Measurements from ENCODE around the gene CYP4F12. TPM values are rescaled to one million over a fixed set of nuclear protein-coding genes. Genes with fewer than 3 reads are reported as not detected.

CYP4F12 gene
- polyA plus RNA-seq, 1 donor (not counting 4 experiments of a cell fraction or from before 2014, with no cell fraction given): 2.0 TPM

GRCh38 chr19:15641901-15642491, 30.9 kb upstream of the CYP4F12 start:
- Histone ChIP-seq H3K4me2 (ENCODE audit: control insufficient read depth, extremely low read depth, insufficient read depth, low read depth, low read length) (no peak overlapping the region), H3K4me1 (ENCODE audit: control insufficient read depth, extremely low read depth, insufficient read depth, low read length) (no peaks in the 10 kb centered on the region), H2AFZ (ENCODE audit: control insufficient read depth, low read length) (no peak overlapping the region), H3K79me2 (ENCODE audit: control insufficient read depth, insufficient read depth, low read length) (no peaks in the 10 kb centered on the region), H3K9ac (ENCODE audit: control insufficient read depth, extremely low read depth, insufficient read depth, low read length) (no peak overlapping the region), H3K27me3 (ENCODE audit: control insufficient read depth, extremely low read depth, insufficient read depth, low read length) (no peaks in the 10 kb centered on the region), H3K4me3 (ENCODE audit: control insufficient read depth in 2 of 3, extremely low read depth in 1 of 3, insufficient read depth in 2 of 3, low read depth in 1 of 3, low read length in 3 of 3) (no peak overlapping the region), H3K9me1 (ENCODE audit: control insufficient read depth, extremely low read depth, insufficient read depth, low read length) (no peaks in the 10 kb centered on the region), H3K27ac (ENCODE audit: control insufficient read depth, insufficient read depth, low read length) (no peak overlapping the region), H4K20me1 (ENCODE audit: control insufficient read depth, extremely low read depth, insufficient read depth, low read length) (no peaks in the 10 kb centered on the region), H3K36me3 (ENCODE audit: control insufficient read depth in 2 of 2, extremely low read depth in 1 of 2, insufficient read depth in 2 of 2, low read length in 2 of 2) (no peaks in the 10 kb centered on the region), H3K9me3 (ENCODE audit: control insufficient read depth, low read depth, low read length) (no peaks in the 10 kb centered on the region)
- TF ChIP-seq EZH2 (IDR thresholded peaks at IDR 0.05; ENCODE audit: low read length) (no peak), CTCF (optimal IDR thresholded peaks at IDR 0.05 in 1 of 3, IDR thresholded peaks at IDR 0.05 in 1 of 3, conservative IDR thresholded peaks at IDR 0.05 in 1 of 3; ENCODE audit: extremely low read depth in 1 of 3, insufficient read depth in 2 of 3, low read length in 3 of 3) (no peak)
- no peak for FAIRE-seq
- dilution Hi-C loops (cut with MboI; ENCODE audit: extremely low pct_ligation_motif_present, low sequenced_read_pairs): no loop called here
- no peak for DNase-seq (ENCODE audit: low read depth, low spot score)

- H3K4me3 ChIP-seq (ENCODE audit: control insufficient read depth in 2 of 3, extremely low read depth in 1 of 3, insufficient read depth in 2 of 3, low read depth in 1 of 3, low read length in 3 of 3): no peak overlapping the region
- H3K79me2 ChIP-seq (ENCODE audit: control insufficient read depth, insufficient read depth, low read length): no peaks in the 10 kb centered on the region
- no peaks in the 10 kb centered on the region for H3K36me3 ChIP-seq (ENCODE audit: control insufficient read depth in 2 of 2, extremely low read depth in 1 of 2, insufficient read depth in 2 of 2, low read length in 2 of 2)
- H3K27ac ChIP-seq (ENCODE audit: control insufficient read depth, insufficient read depth, low read length): no peak overlapping the region
- H3K4me1 ChIP-seq (ENCODE audit: control insufficient read depth, extremely low read depth, insufficient read depth, low read length): no peaks in the 10 kb centered on the region
- no peak overlapping the region for H3K9ac ChIP-seq (ENCODE audit: control insufficient read depth, extremely low read depth, insufficient read depth, low read length)
- no peak overlapping the region for H3K4me2 ChIP-seq (ENCODE audit: control insufficient read depth, extremely low read depth, insufficient read depth, low read depth, low read length)
- H3K9me3 ChIP-seq (ENCODE audit: control insufficient read depth, low read depth, low read length): no peaks in the 10 kb centered on the region
- H3K9me1 ChIP-seq (ENCODE audit: control insufficient read depth, extremely low read depth, insufficient read depth, low read length): no peaks in the 10 kb centered on the region
- no peaks in the 10 kb centered on the region for H3K27me3 ChIP-seq (ENCODE audit: control insufficient read depth, extremely low read depth, insufficient read depth, low read length)
- FAIRE-seq (no peak), DNase-seq (ENCODE audit: low read depth, low spot score) (no peak)
- dilution Hi-C loops (cut with MboI; ENCODE audit: extremely low pct_ligation_motif_present, low sequenced_read_pairs): no loop called here
- no peak overlapping the region for H2AFZ ChIP-seq (ENCODE audit: control insufficient read depth, low read length)
- TF ChIP-seq CTCF (optimal IDR thresholded peaks at IDR 0.05 in 1 of 3, IDR thresholded peaks at IDR 0.05 in 1 of 3, conservative IDR thresholded peaks at IDR 0.05 in 1 of 3; ENCODE audit: extremely low read depth in 1 of 3, insufficient read depth in 2 of 3, low read length in 3 of 3): no peak
- TF ChIP-seq EZH2 (IDR thresholded peaks at IDR 0.05; ENCODE audit: low read length): no peak
- H4K20me1 ChIP-seq (ENCODE audit: control insufficient read depth, extremely low read depth, insufficient read depth, low read length): no peaks in the 10 kb centered on the region
Measured at GRCh38 chr19:15642807-15643206, 30.1 kb upstream of the CYP4F12 start.

All from keratinocyte (primary cell).